T-cell (primary cell): ENCODE measurements around the gene PTPRA. TPM values are rescaled to one million over a fixed set of nuclear protein-coding genes. Genes with fewer than 3 reads are reported as not detected.

Experiments used
- ATAC-seq, 4 experiments: fragments of 200-7000 bp in 3 of 4; fragments of 150-1000 bp in 1 of 4; cut with Tn5 transposase; replicated peaks in 1 of 4; 1 replicate in 3 of 4; 2 replicates in 1 of 4; pipeline ENCODE4 v1.10.0; 2021; ENCODE audit warnings: moderate library complexity in 3 of 4, mild to moderate bottlenecking in 2 of 4, moderate number of reproducible peaks in 1 of 4
- CTCF ChIA-PET, 2 donors: fragments of 300-600 bp; sonication (Branson Sonifier 250); formaldehyde crosslinking; loops; one replicate each; lab custom pipeline; 2022; ENCODE audit warnings: antibody characterized with exemption in 2 of 2; lab: Charles Lee
- POLR2A ChIA-PET, 2 donors: fragments of 300-600 bp; sonication (Branson Sonifier 250); formaldehyde crosslinking; loops; one replicate each; lab custom pipeline; 2022; ENCODE audit warnings: antibody characterized with exemption in 2 of 2; lab: Charles Lee
- DNase-seq, 35 experiments: peaks; one replicate each; pipeline versions ENCODE4 v3.0.0 to v3.0.0-alpha.2; 2013 to 2023
- H3K27ac ChIP-seq: one replicate; pipeline ENCODE4 v1.5.1; 2013; ENCODE audit warnings: low read length
- H3K27me3 ChIP-seq, 2 experiments: replicated peaks in 1 of 2; 1 replicate in 1 of 2; 2 replicates in 1 of 2; pipeline versions ENCODE4 v1.6.1 to v1.7.0; 2013; ENCODE audit warnings: low read length in 1 of 2, mixed read lengths in 1 of 2; ENCODE audit not compliant: control insufficient read depth in 2 of 2, insufficient read depth in 2 of 2; ENCODE audit errors: extremely low read depth in 1 of 2
- H3K36me3 ChIP-seq, 2 donors: 1 replicate in 1 of 2; 2 replicates in 1 of 2; pipeline versions ENCODE4 v1.6.1 to v1.7.0; 2013; ENCODE audit warnings: low read length in 1 of 2; ENCODE audit not compliant: control insufficient read depth in 2 of 2, insufficient read depth in 1 of 2; ENCODE audit errors: extremely low read depth in 1 of 2
- H3K4me1 ChIP-seq, 2 experiments: 1 replicate in 1 of 2; 2 replicates in 1 of 2; pipeline versions ENCODE4 v1.6.1 to v1.7.0; 2013; ENCODE audit warnings: low read length in 2 of 2, mixed read lengths in 1 of 2; ENCODE audit not compliant: insufficient read depth in 2 of 2, control insufficient read depth in 1 of 2; ENCODE audit errors: extremely low read depth in 1 of 2
- H3K4me3 ChIP-seq, 2 donors: 1 replicate in 1 of 2; 2 replicates in 1 of 2; pipeline versions ENCODE4 v1.5.1 to v1.7.0; 2013; ENCODE audit warnings: mild to moderate bottlenecking in 2 of 2, low read length in 1 of 2, moderate library complexity in 1 of 2; ENCODE audit not compliant: control insufficient read depth in 1 of 2; ENCODE audit errors: extremely low read depth in 1 of 2
- H3K9me3 ChIP-seq: 2 replicates; pipeline ENCODE4 v1.7.0; 2013
- H3K27ac Mint-ChIP-seq, 2 donors: one replicate each; pipeline ENCODE4 v1.8.0; 2020 to 2021; ENCODE audit warnings: mild to moderate bottlenecking in 2 of 2, mixed read lengths in 2 of 2
- H3K27me3 Mint-ChIP-seq, 2 donors: one replicate each; pipeline ENCODE4 v1.8.0; 2021 to 2022; ENCODE audit warnings: mixed read lengths in 2 of 2
- H3K36me3 Mint-ChIP-seq: one replicate; pipeline ENCODE4 v1.8.0; 2021; ENCODE audit warnings: mixed read lengths
- H3K4me1 Mint-ChIP-seq, 3 donors: one replicate each; pipeline ENCODE4 v1.8.0; 2020 to 2022; ENCODE audit warnings: mixed read lengths in 3 of 3, mild to moderate bottlenecking in 1 of 3
- H3K4me3 Mint-ChIP-seq, 3 donors: one replicate each; pipeline ENCODE4 v1.8.0; 2020 to 2022; ENCODE audit warnings: mild to moderate bottlenecking in 3 of 3, mixed read lengths in 3 of 3, moderate library complexity in 3 of 3
- H3K9me3 Mint-ChIP-seq, 3 donors: one replicate each; pipeline ENCODE4 v1.8.0; 2020 to 2022; ENCODE audit warnings: mixed read lengths in 3 of 3
- WGBS: methylation state at CpG from one replicate; pipeline ENCODE4 v1.1.5; 2013; ENCODE audit warnings: missing lambda C conversion rate; ENCODE audit not compliant: insufficient coverage; 5-methylcytosine and 5-hydroxymethylcytosine counted together
- total RNA-seq, 35 experiments: library from RNA in 6 of 35; stranded (reverse) in 6 of 35; fragments of 120-200 nt in 1 of 35; gene quantifications; one replicate each; pipeline versions ENCODE4 v1.2.1 to v1.2.4 and lab custom pipeline; 2013 to 2026

Gene PTPRA
- total RNA-seq, 5 donors from 2014 or later (not counting 1 experiment from before 2014, with no cell fraction given), result 66.2 to 98.6 (median 71.5) TPM

- ATAC-seq, result no peak
- Mint-ChIP-seq H3K4me3 (no peak overlapping the region), H3K36me3 (peaks cover 17% of the 10 kb centered on the region), H3K9me3 (no peaks in the 10 kb centered on the region), H3K4me1 (peaks cover 30 to 39% (median 34%) of the 10 kb centered on the region in 3 donors), H3K27me3 (no peaks in the 10 kb centered on the region), H3K27ac (peak overlapping the region in 1 of 2 donors; percentile 82)
- Histone ChIP-seq H3K4me3 (no peak overlapping the region), H3K9me3 (no peaks in the 10 kb centered on the region), H3K4me1 (peaks cover 10 to 40% of the 10 kb centered on the region in 2 experiments), H3K27ac (no peak overlapping the region), H3K36me3 (peaks cover 4 to 44% of the 10 kb centered on the region in 2 donors), H3K27me3 (no peaks in the 10 kb centered on the region)
- DNase-seq, result no peak
- 97% methylated on average over 9 of the region's 12 CpGs for WGBS
- POLR2A ChIA-PET, result no interaction called here
- CTCF ChIA-PET, result no interaction called here
These were observed 8.7 kb upstream of the PTPRA start for GRCh38 chr20:2864626-2865025.

- H3K9me3 ChIP-seq, result no peaks in the 10 kb centered on the region
- H3K27me3 ChIP-seq, result no peaks in the 10 kb centered on the region
- Mint-ChIP-seq H3K4me1 (peaks cover 30 to 39% (median 34%) of the 10 kb centered on the region in 3 donors), H3K9me3 (no peaks in the 10 kb centered on the region), H3K36me3 (peaks cover 17% of the 10 kb centered on the region), H3K4me3 (peak overlapping the region in 1 of 3 donors; percentile 55), H3K27me3 (no peaks in the 10 kb centered on the region), H3K27ac (peak overlapping the region; percentile 77 to 82)
- peak in 1 of 35 experiments; percentile 7 for DNase-seq
- H3K27ac ChIP-seq, result peak overlapping the region; percentile 14
- ATAC-seq, result no peak
- no peak overlapping the region for H3K4me3 ChIP-seq
- ChIA-PET POLR2A (no interaction called here), CTCF (interaction anchor here in 1 of 2 donors (0.5 to 0.9 kb wide), 2 partner anchors 119 to 151 kb away, joined by 3 to 5 read pairs; no protein-coding TSS in a partner anchor)
- WGBS, result 93% methylated on average over 3 of the region's 10 CpGs
- H3K4me1 ChIP-seq, result peaks cover 10 to 39% of the 10 kb centered on the region in 2 experiments
- peaks cover 4 to 42% of the 10 kb centered on the region in 2 donors for H3K36me3 ChIP-seq
These were observed 8.2 kb upstream of the PTPRA start for GRCh38 chr20:2865101-2865500.

GRCh38 chr20:2865630-2866029, 7.7 kb upstream of the PTPRA start:
- H3K9me3 ChIP-seq, result no peaks in the 10 kb centered on the region
- POLR2A ChIA-PET, result interaction anchor here in 1 of 2 donors (0.6 kb wide), 2 partner anchors 180 to 355 kb away, joined by 4 to 5 read pairs; partner anchors contain the start of gene MRPS26
- Mint-ChIP-seq H3K4me1 (peaks cover 30 to 39% (median 34%) of the 10 kb centered on the region in 3 donors), H3K27me3 (no peaks in the 10 kb centered on the region), H3K27ac (peak overlapping the region; percentile 77 to 82), H3K9me3 (no peaks in the 10 kb centered on the region), H3K36me3 (peaks cover 17% of the 10 kb centered on the region), H3K4me3 (peak overlapping the region in 1 of 3 donors; percentile 55)
- WGBS, result 67% methylated on average over 3 of the region's 3 CpGs
- H3K4me1 ChIP-seq, result peaks cover 10 to 38% of the 10 kb centered on the region in 2 experiments
- H3K4me3 ChIP-seq, result no peak overlapping the region
- ATAC-seq, result peak; percentile 45 to 94 (median 71)
- H3K27ac ChIP-seq, result no peak overlapping the region
- peaks cover 4 to 37% of the 10 kb centered on the region in 2 donors for H3K36me3 ChIP-seq
- H3K27me3 ChIP-seq, result no peaks in the 10 kb centered on the region
- peak in 23 of 35 experiments; percentile 18 to 65 (median 50) for DNase-seq
- CTCF ChIA-PET, result interaction anchor here in 1 of 2 donors (0.5 to 1.1 kb wide), 4 partner anchors 25 to 152 kb away, joined by 3 to 5 read pairs (median 4); partner anchors contain the start of genes PCED1A and VPS16

GRCh38 chr20:2866236-2866635, 7.0 kb upstream of the PTPRA start:
- Mint-ChIP-seq H3K9me3 (no peaks in the 10 kb centered on the region), H3K4me1 (peaks cover 32 to 41% (median 36%) of the 10 kb centered on the region in 3 donors), H3K4me3 (peak overlapping the region in 1 of 3 donors; percentile 55), H3K36me3 (peaks cover 13% of the 10 kb centered on the region), H3K27ac (peak overlapping the region; percentile 18 to 82), H3K27me3 (no peaks in the 10 kb centered on the region)
- POLR2A ChIA-PET, result interaction anchor here in 1 of 2 donors (0.6 kb wide), 2 partner anchors 180 to 354 kb away, joined by 4 to 5 read pairs; partner anchors contain the start of gene MRPS26
- H3K4me3 ChIP-seq, result no peak overlapping the region
- no peak overlapping the region for H3K27ac ChIP-seq
- H3K27me3 ChIP-seq, result no peaks in the 10 kb centered on the region
- peaks cover 4 to 31% of the 10 kb centered on the region in 2 donors for H3K36me3 ChIP-seq
- no peaks in the 10 kb centered on the region for H3K9me3 ChIP-seq
- 57% methylated on average over 5 of the region's 11 CpGs for WGBS
- CTCF ChIA-PET, result interaction anchor here in 1 of 2 donors (1.1 kb wide), 2 partner anchors 14 to 134 kb away, joined by 4 read pairs; no protein-coding TSS in a partner anchor
- ATAC-seq, result peak in 3 of 4 experiments; percentile 11 to 27 (median 14)
- peaks cover 10 to 42% of the 10 kb centered on the region in 2 experiments for H3K4me1 ChIP-seq
- peak in 9 of 35 experiments; percentile 5 to 25 (median 16) for DNase-seq

- H3K4me3 ChIP-seq, result no peak overlapping the region
- no peak overlapping the region for H3K4me3 Mint-ChIP-seq
- no peaks in the 10 kb centered on the region for H3K27me3 Mint-ChIP-seq
- H3K9me3 ChIP-seq, result no peaks in the 10 kb centered on the region
- peaks cover 12 to 51% of the 10 kb centered on the region in 2 experiments for H3K4me1 ChIP-seq
- ChIA-PET CTCF (interaction anchor here (0.6 to 1.1 kb wide), 3 partner anchors 15 to 216 kb away, joined by 4 to 6 read pairs (median 4); no protein-coding TSS in a partner anchor), POLR2A (interaction anchor here in 1 of 2 donors (0.6 kb wide), 1 partner anchor 145 kb away, joined by 3 read pairs; no protein-coding TSS in a partner anchor)
- H3K9me3 Mint-ChIP-seq, result no peaks in the 10 kb centered on the region
- DNase-seq (no peak), ATAC-seq (no peak)
- H3K36me3 ChIP-seq, result peaks cover 1 to 21% of the 10 kb centered on the region in 2 donors
- H3K27me3 ChIP-seq, result peaks cover 0 to 3% of the 10 kb centered on the region in 2 experiments
- H3K27ac Mint-ChIP-seq, result peak overlapping the region in 1 of 2 donors; percentile 65
- H3K36me3 Mint-ChIP-seq, result peaks cover 7% of the 10 kb centered on the region
- peaks cover 38 to 48% (median 40%) of the 10 kb centered on the region in 3 donors for H3K4me1 Mint-ChIP-seq
- no peak overlapping the region for H3K27ac ChIP-seq
- 83% methylated on average over 3 of the region's 12 CpGs for WGBS
These were observed 6.0 kb upstream of the PTPRA start for GRCh38 chr20:2867081-2867864.

- POLR2A ChIA-PET, result no interaction called here
- Mint-ChIP-seq H3K9me3 (no peaks in the 10 kb centered on the region), H3K4me3 (no peak overlapping the region), H3K4me1 (peaks cover 41 to 57% (median 44%) of the 10 kb centered on the region in 3 donors), H3K27me3 (no peaks in the 10 kb centered on the region), H3K27ac (no peak overlapping the region), H3K36me3 (peaks cover 6% of the 10 kb centered on the region)
- Histone ChIP-seq H3K4me3 (no peak overlapping the region), H3K27ac (no peak overlapping the region), H3K4me1 (peaks cover 14 to 60% of the 10 kb centered on the region in 2 experiments), H3K27me3 (peaks cover 0 to 3% of the 10 kb centered on the region in 2 experiments), H3K9me3 (no peaks in the 10 kb centered on the region), H3K36me3 (peaks cover 0 to 11% of the 10 kb centered on the region in 2 donors)
- WGBS, result 100% methylated on average over 3 of the region's 3 CpGs
- ATAC-seq, result no peak
- DNase-seq, result no peak
- CTCF ChIA-PET, result no interaction called here
These were observed 3.9 kb upstream of the PTPRA start for GRCh38 chr20:2869381-2869780.
